Kidney epithelial cell (primary cell): ENCODE measurements around the gene KRTAP12-2. TPM values are rescaled to one million over a fixed set of nuclear protein-coding genes. Genes with fewer than 3 reads are reported as not detected.
"Not testable (repeated sequence)": the region's sequence is repeated elsewhere in the genome, so short reads cannot be mapped to it uniquely, and the experiment has no call there.

ENCODE experiments used
- DNase-seq: peaks from one replicate; pipeline ENCODE4 v3.0.0-alpha.2; 2010; ENCODE audit warnings: low read depth
- H3K27me3 ChIP-seq: 2 replicates; pipeline ENCODE4 v1.6.0; 2011; ENCODE audit warnings: low read length; ENCODE audit not compliant: control insufficient read depth, insufficient read depth
- H3K36me3 ChIP-seq: 2 replicates; pipeline ENCODE4 v1.5.1; 2011; ENCODE audit warnings: low read length; ENCODE audit not compliant: control insufficient read depth, insufficient read depth
- H3K4me3 ChIP-seq: 2 replicates; pipeline ENCODE4 v1.5.1; 2011; ENCODE audit warnings: low read depth, mild to moderate bottlenecking, control low read depth, low read length
- CTCF ChIP-seq: IDR thresholded peaks from 2 replicates; pipeline ENCODE4 v1.5.1; 2011; ENCODE audit warnings: mild to moderate bottlenecking, moderate library complexity, low read length, control low read depth, inconsistent platforms; ENCODE audit not compliant: insufficient read depth, poor library complexity, severe bottlenecking
- total RNA-seq: library from RNA; depleted of rRNA; stranded (reverse); fragments of >200 nt; gene quantifications from 2 replicates; pipeline ENCODE4 v1.2.3, GENCODE V29; 2015

The KRTAP12-2 gene
- total RNA-seq, 1 donor from 2014 or later, result not detected

DNA sequence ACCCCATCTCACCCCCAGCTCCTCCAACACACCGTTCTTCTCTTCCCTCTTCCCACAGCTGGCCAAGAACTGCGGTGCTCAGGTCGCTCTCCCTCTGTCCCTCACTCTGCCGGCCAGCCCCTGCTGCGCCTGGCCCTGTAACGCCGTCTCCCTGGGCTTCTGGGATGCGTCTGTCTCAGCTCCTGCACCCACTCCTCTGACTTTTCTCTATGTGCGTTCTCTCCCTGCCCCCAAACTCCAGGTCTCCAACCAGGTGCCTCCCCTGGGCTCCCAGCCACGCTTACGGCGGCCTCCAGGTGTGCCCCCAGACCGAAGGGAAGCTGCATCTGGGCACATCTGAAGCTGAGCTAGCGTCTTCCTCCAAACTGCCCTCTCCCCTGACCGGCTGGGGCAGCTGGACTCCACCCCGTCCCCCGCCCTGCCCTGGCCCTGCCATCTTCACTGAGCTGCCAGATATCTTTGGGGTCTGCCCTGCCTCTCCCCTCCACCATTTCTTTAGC lies 32.8 kb upstream of the KRTAP12-2 start:
- no peaks in the 10 kb centered on the region for H3K36me3 ChIP-seq
- DNase-seq, result no peak
- TF ChIP-seq CTCF, result no peak
- H3K4me3 ChIP-seq, result no peak overlapping the region
- H3K27me3 ChIP-seq, result peaks cover 58% of the 10 kb centered on the region

- DNase-seq, result no peak
- Histone ChIP-seq H3K27me3 (peaks cover 46% of the 10 kb centered on the region), H3K36me3 (no peaks in the 10 kb centered on the region), H3K4me3 (no peak overlapping the region)
- TF ChIP-seq CTCF, result no peak
These were observed 31.3 kb upstream of the KRTAP12-2 start for GRCh38 chr21:44697811-44698734.

- not testable (repeated sequence) for DNase-seq, H3K36me3 ChIP-seq, H3K4me3 ChIP-seq
- peaks cover 39% of the 10 kb centered on the region for H3K27me3 ChIP-seq
These were observed 30.6 kb upstream of the KRTAP12-2 start, which contains the start of gene KRTAP10-12 for GRCh38 chr21:44697172-44697810. KRTAP10-12 (plus strand) TSS chr21:44697172; CDS start chr21:44697202, 30 bp downstream.

DNA sequence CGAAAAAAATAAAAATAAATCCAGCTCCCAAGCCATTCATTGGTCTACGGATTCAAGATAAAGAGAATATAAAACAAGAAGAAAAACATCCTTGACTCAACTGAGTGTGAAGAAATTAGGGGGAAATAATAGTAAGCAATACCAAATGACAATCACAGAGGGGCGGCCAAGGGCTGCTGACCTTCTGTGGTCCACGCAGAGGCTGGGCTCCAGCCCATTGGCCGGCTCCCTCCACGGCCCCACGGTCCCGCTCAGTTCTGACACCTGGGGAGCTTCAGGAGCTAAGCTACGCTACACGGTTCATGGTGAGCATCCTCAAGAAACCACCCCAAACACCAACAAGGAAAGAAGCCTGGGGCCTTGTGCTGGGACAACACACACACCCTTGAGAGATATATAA lies 29.8 kb upstream of the KRTAP12-2 start:
- no peak for DNase-seq
- Histone ChIP-seq H3K4me3 (no peak overlapping the region), H3K27me3 (peaks cover 31% of the 10 kb centered on the region), H3K36me3 (no peaks in the 10 kb centered on the region)
- no peak for TF ChIP-seq CTCF

GRCh38 chr21:44695641-44696040 lies 28.9 kb upstream of the KRTAP12-2 start:
- no peaks in the 10 kb centered on the region for H3K36me3 ChIP-seq
- no peak overlapping the region for H3K4me3 ChIP-seq
- H3K27me3 ChIP-seq, result peaks cover 25% of the 10 kb centered on the region
- DNase-seq, result no peak
- TF ChIP-seq CTCF, result no peak

- H3K4me3 ChIP-seq, result no peak overlapping the region
- peaks cover 23% of the 10 kb centered on the region for H3K27me3 ChIP-seq
- no peak for TF ChIP-seq CTCF
- no peaks in the 10 kb centered on the region for H3K36me3 ChIP-seq
- DNase-seq, result no peak
These were observed 28.5 kb upstream of the KRTAP12-2 start for GRCh38 chr21:44695184-44695583.
